ENCODE data around the gene TMPRSS7.

The TMPRSS7 gene

GRCh38 chr3:112034436-112034835 lies at the start of gene TMPRSS7:
TSS of gene TMPRSS7 (plus strand) at chr3:112034736. CDS start at chr3:112034846, 110 bp downstream.
- DNase-seq (ENCODE audit: low read depth in 1 of 2, low spot score in 1 of 2), result no peak

- no peak for DNase-seq (ENCODE audit: low read depth in 1 of 2, low spot score in 1 of 2)
Observed at GRCh38 chr3:111986800-111987199, 47.7 kb upstream of the TMPRSS7 start.

- peak in 1 of 2 donors; percentile 26 for DNase-seq (ENCODE audit: low read depth in 1 of 2, low spot score in 1 of 2)
Observed at GRCh38 chr3:111989061-111989678, 45.4 kb upstream of the TMPRSS7 start.

GRCh38 chr3:111993038-111993437 lies 41.5 kb upstream of the TMPRSS7 start:
- DNase-seq (ENCODE audit: low read depth in 1 of 2, low spot score in 1 of 2), result no peak

GRCh38 chr3:111998636-111999483 lies 35.7 kb upstream of the TMPRSS7 start, which contains the start of gene TAGLN3:
TSS of gene TAGLN3 (plus strand) at chr3:111998922. CDS start at chr3:111999423, 501 bp downstream.
- DNase-seq (ENCODE audit: low read depth in 1 of 2, low spot score in 1 of 2), result no peak

- DNase-seq (ENCODE audit: low read depth in 1 of 2, low spot score in 1 of 2), result no peak
Observed at GRCh38 chr3:111999484-112000324, 34.8 kb upstream of the TMPRSS7 start.

- no peak for DNase-seq (ENCODE audit: low read depth in 1 of 2, low spot score in 1 of 2)
Observed at GRCh38 chr3:112000367-112000771, 34.2 kb upstream of the TMPRSS7 start.

- DNase-seq (ENCODE audit: low read depth in 1 of 2, low spot score in 1 of 2), result no peak
Observed at GRCh38 chr3:112000966-112001365, 33.6 kb upstream of the TMPRSS7 start.

- no peak for DNase-seq (ENCODE audit: low read depth in 1 of 2, low spot score in 1 of 2)
Observed at GRCh38 chr3:112001526-112001925, 33.0 kb upstream of the TMPRSS7 start.

GRCh38 chr3:112002096-112002971 lies 32.2 kb upstream of the TMPRSS7 start:
- peak; percentile 28 to 54 for DNase-seq (ENCODE audit: low read depth in 1 of 2, low spot score in 1 of 2)

GRCh38 chr3:112003321-112004080 lies 31.0 kb upstream of the TMPRSS7 start:
- DNase-seq (ENCODE audit: low read depth in 1 of 2, low spot score in 1 of 2), result no peak

GRCh38 chr3:112004187-112004586 lies 30.3 kb upstream of the TMPRSS7 start:
- no peak for DNase-seq (ENCODE audit: low read depth in 1 of 2, low spot score in 1 of 2)

- no peak for DNase-seq (ENCODE audit: low read depth in 1 of 2, low spot score in 1 of 2)
Observed at GRCh38 chr3:112004669-112005068, 29.9 kb upstream of the TMPRSS7 start.

GRCh38 chr3:112005091-112005672 lies 29.4 kb upstream of the TMPRSS7 start:
- DNase-seq (ENCODE audit: low read depth in 1 of 2, low spot score in 1 of 2), result no peak

- DNase-seq (ENCODE audit: low read depth in 1 of 2, low spot score in 1 of 2), result no peak
Observed at GRCh38 chr3:112007633-112008032, 26.9 kb upstream of the TMPRSS7 start.

- DNase-seq (ENCODE audit: low read depth in 1 of 2, low spot score in 1 of 2), result no peak
Observed at GRCh38 chr3:112009670-112010069, 24.9 kb upstream of the TMPRSS7 start.

GRCh38 chr3:112010636-112011035 lies 23.9 kb upstream of the TMPRSS7 start:
- DNase-seq (ENCODE audit: low read depth in 1 of 2, low spot score in 1 of 2), result no peak

- no peak for DNase-seq (ENCODE audit: low read depth in 1 of 2, low spot score in 1 of 2)
Observed at GRCh38 chr3:112011376-112011940, 23.1 kb upstream of the TMPRSS7 start.

Data from activated CD4-positive, alpha-beta T cell treated with anti-CD3 and anti-CD28 coated beads, Interleukin-2, amount 50 U/mL, for 24 hours (primary cell).